ENCODE results near the gene FOXN3.

The FOXN3 gene

GRCh38 chr14:89284333-89285058 is 132.5 kb downstream of the FOXN3 start:
- H3K9me3 ChIP-seq (ENCODE audit: insufficient read depth, low read length): no peaks in the 10 kb centered on the region

GRCh38 chr14:89283327-89284060 is 133.5 kb downstream of the FOXN3 start:
- H3K9me3 ChIP-seq (ENCODE audit: insufficient read depth, low read length): no peaks in the 10 kb centered on the region
- no peak for DNase-seq (ENCODE audit: low read depth, low spot score)
- peaks cover 18% of the 10 kb centered on the region for H3K36me3 ChIP-seq (ENCODE audit: insufficient read depth, insufficient read length, low read length)
- no peaks in the 10 kb centered on the region for H3K27me3 ChIP-seq (ENCODE audit: insufficient read depth, insufficient read length)
- H3K4me3 ChIP-seq (ENCODE audit: insufficient read length, low read depth): no peak overlapping the region
- H3K4me1 ChIP-seq (ENCODE audit: insufficient read depth, insufficient read length): no peaks in the 10 kb centered on the region
- H3K9ac ChIP-seq (ENCODE audit: insufficient read length, low read depth): no peak overlapping the region
- TF ChIP-seq YY1 (IDR thresholded peaks at IDR 0.05; ENCODE audit: insufficient read depth, insufficient read length) (no peak), SUZ12 (IDR thresholded peaks at IDR 0.05; ENCODE audit: extremely low read depth, insufficient read depth, insufficient read length) (no peak), ZNF274 (IDR thresholded peaks at IDR 0.05; ENCODE audit: low read depth, low read length) (no peak)

More at GRCh38 chr14:89284333-89285058, 132.5 kb downstream of the FOXN3 start:
- no peak overlapping the region for H3K4me3 ChIP-seq (ENCODE audit: insufficient read length, low read depth)
- no peak overlapping the region for H3K9ac ChIP-seq (ENCODE audit: insufficient read length, low read depth)
- DNase-seq (ENCODE audit: low read depth, low spot score): no peak
- H3K36me3 ChIP-seq (ENCODE audit: insufficient read depth, insufficient read length, low read length): peaks cover 18% of the 10 kb centered on the region
- TF ChIP-seq YY1 (IDR thresholded peaks at IDR 0.05; ENCODE audit: insufficient read depth, insufficient read length) (no peak), SUZ12 (IDR thresholded peaks at IDR 0.05; ENCODE audit: extremely low read depth, insufficient read depth, insufficient read length) (no peak), ZNF274 (IDR thresholded peaks at IDR 0.05; ENCODE audit: low read depth, low read length) (no peak)
- H3K27me3 ChIP-seq (ENCODE audit: insufficient read depth, insufficient read length): no peaks in the 10 kb centered on the region
- H3K4me1 ChIP-seq (ENCODE audit: insufficient read depth, insufficient read length): no peaks in the 10 kb centered on the region

DNA sequence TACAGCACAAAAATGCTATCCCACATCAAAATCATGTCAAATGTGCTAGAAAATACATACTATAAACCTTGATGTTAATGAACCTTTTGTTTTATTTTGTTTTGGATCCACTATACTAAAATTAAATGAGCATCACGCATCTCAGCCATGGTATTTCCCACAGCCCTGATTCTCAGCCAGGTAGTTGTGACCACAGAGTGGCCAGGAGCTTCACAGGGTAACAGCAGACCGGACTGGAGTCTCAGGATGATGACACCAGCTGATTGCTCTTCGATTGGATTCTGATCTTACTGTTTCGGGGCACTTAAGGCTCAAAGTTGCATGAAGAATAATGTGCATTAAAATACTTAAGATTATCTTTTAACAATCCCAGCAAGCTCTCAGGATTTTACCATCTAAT is 134.8 kb downstream of the FOXN3 start:
- H3K9ac ChIP-seq (ENCODE audit: insufficient read length, low read depth): no peak overlapping the region
- TF ChIP-seq ZNF274 (IDR thresholded peaks at IDR 0.05; ENCODE audit: low read depth, low read length) (no peak), YY1 (IDR thresholded peaks at IDR 0.05; ENCODE audit: insufficient read depth, insufficient read length) (no peak), SUZ12 (IDR thresholded peaks at IDR 0.05; ENCODE audit: extremely low read depth, insufficient read depth, insufficient read length) (no peak)
- H3K36me3 ChIP-seq (ENCODE audit: insufficient read depth, insufficient read length, low read length): peaks cover 18% of the 10 kb centered on the region
- no peaks in the 10 kb centered on the region for H3K4me1 ChIP-seq (ENCODE audit: insufficient read depth, insufficient read length)
- no peak for DNase-seq (ENCODE audit: low read depth, low spot score)
- H3K9me3 ChIP-seq (ENCODE audit: insufficient read depth, low read length): no peaks in the 10 kb centered on the region
- H3K27me3 ChIP-seq (ENCODE audit: insufficient read depth, insufficient read length): no peaks in the 10 kb centered on the region
- no peak overlapping the region for H3K4me3 ChIP-seq (ENCODE audit: insufficient read length, low read depth)

DNA sequence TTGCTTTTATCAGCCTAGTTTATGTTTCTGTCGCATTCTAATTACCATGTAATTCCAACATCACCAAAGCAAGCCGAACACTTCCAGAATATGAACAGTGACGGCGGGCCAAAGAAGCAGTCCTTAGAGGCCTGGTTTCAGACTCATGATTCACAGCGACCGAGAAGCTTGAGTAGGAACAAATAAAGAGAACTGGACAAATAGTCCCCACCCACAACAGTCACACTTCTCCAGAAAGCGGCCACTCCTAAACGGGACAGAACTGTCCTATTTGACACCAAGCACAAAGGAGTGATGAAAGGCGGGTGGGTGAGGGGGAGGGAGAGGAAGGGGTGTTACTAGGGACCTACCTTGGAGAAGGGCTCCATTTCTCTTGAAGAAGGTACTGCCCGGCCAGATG is 136.4 kb downstream of the FOXN3 start:
- peaks cover 18% of the 10 kb centered on the region for H3K36me3 ChIP-seq (ENCODE audit: insufficient read depth, insufficient read length, low read length)

DNA sequence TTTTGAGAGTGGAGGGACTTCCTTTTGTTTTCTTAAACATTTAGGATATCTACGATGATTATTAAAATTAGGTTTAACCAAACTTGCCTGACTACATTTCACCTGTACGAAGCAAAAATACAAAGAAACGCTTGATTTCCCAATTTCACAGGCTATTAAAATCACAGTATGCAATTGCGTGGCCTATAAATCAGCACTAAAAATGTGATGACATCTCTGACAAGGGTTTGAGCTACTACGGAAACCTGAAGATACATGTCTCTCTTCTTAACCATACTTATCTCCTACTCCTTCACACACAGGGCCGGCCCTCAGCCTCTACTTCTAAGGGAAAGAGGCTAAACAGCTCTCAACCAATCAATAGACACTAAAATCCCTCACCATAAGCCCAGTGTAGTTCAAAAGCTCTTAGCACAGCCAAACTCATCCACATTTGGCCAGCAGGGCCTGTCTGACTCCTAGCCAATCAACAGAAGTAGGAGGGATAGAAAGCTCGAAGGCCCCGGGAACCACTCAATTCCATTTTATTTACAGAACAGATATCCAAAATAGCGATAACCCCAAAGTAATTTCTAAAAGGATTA is 137.3 kb downstream of the FOXN3 start:
- no peak overlapping the region for H3K4me3 ChIP-seq (ENCODE audit: insufficient read length, low read depth)
- no peaks in the 10 kb centered on the region for H3K9me3 ChIP-seq (ENCODE audit: insufficient read depth, low read length)
- H3K27me3 ChIP-seq (ENCODE audit: insufficient read depth, insufficient read length): no peaks in the 10 kb centered on the region
- no peak for DNase-seq (ENCODE audit: low read depth, low spot score)
- H3K4me1 ChIP-seq (ENCODE audit: insufficient read depth, insufficient read length): no peaks in the 10 kb centered on the region
- peaks cover 22% of the 10 kb centered on the region for H3K36me3 ChIP-seq (ENCODE audit: insufficient read depth, insufficient read length, low read length)
- no peak overlapping the region for H3K9ac ChIP-seq (ENCODE audit: insufficient read length, low read depth)
- TF ChIP-seq YY1 (IDR thresholded peaks at IDR 0.05; ENCODE audit: insufficient read depth, insufficient read length) (no peak), ZNF274 (IDR thresholded peaks at IDR 0.05; ENCODE audit: low read depth, low read length) (no peak), SUZ12 (IDR thresholded peaks at IDR 0.05; ENCODE audit: extremely low read depth, insufficient read depth, insufficient read length) (no peak)

More for the DNA sequence above, 136.4 kb downstream of the FOXN3 start:
- Histone ChIP-seq H3K27me3 (ENCODE audit: insufficient read depth, insufficient read length) (no peaks in the 10 kb centered on the region), H3K9ac (ENCODE audit: insufficient read length, low read depth) (no peak overlapping the region), H3K4me1 (ENCODE audit: insufficient read depth, insufficient read length) (no peaks in the 10 kb centered on the region), H3K9me3 (ENCODE audit: insufficient read depth, low read length) (no peaks in the 10 kb centered on the region), H3K4me3 (ENCODE audit: insufficient read length, low read depth) (no peak overlapping the region)
- no peak for TF ChIP-seq YY1 (IDR thresholded peaks at IDR 0.05; ENCODE audit: insufficient read depth, insufficient read length)
- no peak for TF ChIP-seq SUZ12 (IDR thresholded peaks at IDR 0.05; ENCODE audit: extremely low read depth, insufficient read depth, insufficient read length)
- TF ChIP-seq ZNF274 (IDR thresholded peaks at IDR 0.05; ENCODE audit: low read depth, low read length): no peak
- no peak for DNase-seq (ENCODE audit: low read depth, low spot score)

DNA sequence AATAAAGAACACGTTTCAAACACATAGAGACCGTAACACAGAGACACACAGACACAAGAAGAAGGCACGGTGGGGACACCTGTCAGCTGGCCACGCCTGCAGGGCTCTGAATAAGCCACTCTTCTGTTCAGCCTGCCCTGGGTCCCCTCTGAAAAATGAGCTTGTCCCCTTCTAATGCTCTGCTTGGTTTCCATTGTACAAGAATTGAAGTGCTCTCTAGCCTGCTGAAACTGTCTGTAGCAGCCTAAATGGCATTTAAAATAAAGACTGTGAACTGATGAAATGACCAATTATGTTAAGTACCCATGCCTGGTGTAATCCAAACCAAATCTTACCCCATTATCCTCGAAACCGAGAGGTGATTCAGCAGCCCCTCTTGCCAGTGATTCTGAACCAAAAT is 139.8 kb downstream of the FOXN3 start:
- TF ChIP-seq YY1 (IDR thresholded peaks at IDR 0.05; ENCODE audit: insufficient read depth, insufficient read length) (no peak), ZNF274 (IDR thresholded peaks at IDR 0.05; ENCODE audit: low read depth, low read length) (no peak), SUZ12 (IDR thresholded peaks at IDR 0.05; ENCODE audit: extremely low read depth, insufficient read depth, insufficient read length) (no peak)
- peaks cover 17% of the 10 kb centered on the region for H3K36me3 ChIP-seq (ENCODE audit: insufficient read depth, insufficient read length, low read length)
- no peak for DNase-seq (ENCODE audit: low read depth, low spot score)

More for the DNA sequence above, 139.8 kb downstream of the FOXN3 start:
- Histone ChIP-seq H3K4me1 (ENCODE audit: insufficient read depth, insufficient read length) (no peaks in the 10 kb centered on the region), H3K9ac (ENCODE audit: insufficient read length, low read depth) (no peak overlapping the region), H3K4me3 (ENCODE audit: insufficient read length, low read depth) (no peak overlapping the region), H3K27me3 (ENCODE audit: insufficient read depth, insufficient read length) (no peaks in the 10 kb centered on the region), H3K9me3 (ENCODE audit: insufficient read depth, low read length) (no peaks in the 10 kb centered on the region)

All from NT2/D1 (cell line).